Smooth muscle cell (in vitro differentiated cells): Measurements from ENCODE around the gene NOL3. TPM values are rescaled to one million over a fixed set of nuclear protein-coding genes. Genes with fewer than 3 reads are reported as not detected.

ENCODE experiments used
- DNase-seq: peaks from one replicate; lab custom pipeline; 2025; ENCODE audit not compliant: unreplicated experiment; lab: John Stamatoyannopoulos, UW
- H2AFZ ChIP-seq: fragments of 200-600 bp; sonication (generic); 2 replicates; pipeline ENCODE4 v1.6.0; 2016; ENCODE audit warnings: antibody characterized with exemption, low read depth, mild to moderate bottlenecking
- H3F3A ChIP-seq: fragments of 200-600 bp; sonication (generic); 2 replicates; pipeline ENCODE4 v1.6.0; 2017; ENCODE audit warnings: antibody characterized with exemption, low read depth
- H3K27ac ChIP-seq: fragments of 200-600 bp; sonication (generic); 2 replicates; pipeline ENCODE4 v1.5.1; 2016; ENCODE audit warnings: low read depth, mild to moderate bottlenecking
- H3K27me3 ChIP-seq: fragments of 200-600 bp; sonication (generic); 2 replicates; pipeline ENCODE4 v1.6.1; 2016; ENCODE audit warnings: low read depth, mild to moderate bottlenecking
- H3K36me3 ChIP-seq: fragments of 200-600 bp; sonication (generic); 2 replicates; pipeline ENCODE4 v1.5.1; 2016; ENCODE audit warnings: low read depth
- H3K4me1 ChIP-seq: fragments of 200-600 bp; sonication (generic); 2 replicates; pipeline ENCODE4 v1.5.1; 2016; ENCODE audit warnings: low read depth
- H3K4me2 ChIP-seq: fragments of 200-600 bp; sonication (generic); 2 replicates; pipeline ENCODE4 v1.6.0; 2016; ENCODE audit warnings: mild to moderate bottlenecking
- H3K4me3 ChIP-seq: fragments of 200-600 bp; sonication (generic); 2 replicates; pipeline ENCODE4 v1.5.1; 2016; ENCODE audit warnings: mild to moderate bottlenecking
- H3K79me2 ChIP-seq: fragments of 200-600 bp; sonication (generic); 2 replicates; pipeline ENCODE4 v1.6.0; 2016; ENCODE audit warnings: low read depth, mild to moderate bottlenecking
- H3K9ac ChIP-seq: fragments of 200-600 bp; sonication (generic); 2 replicates; pipeline ENCODE4 v1.6.0; 2016; ENCODE audit warnings: low read depth
- H3K9me3 ChIP-seq: fragments of 200-600 bp; sonication (generic); replicated peaks from 2 replicates; pipeline ENCODE4 v1.5.1; 2016; ENCODE audit warnings: low read depth
- H4K20me1 ChIP-seq: fragments of 200-600 bp; sonication (generic); 2 replicates; pipeline ENCODE4 v1.6.0; 2016; ENCODE audit warnings: low read depth
- WGBS: methylation state at CpG from one replicate; pipeline ENCODE4 v1.1.7; 2016; ENCODE audit warnings: low lambda C conversion rate; 5-methylcytosine and 5-hydroxymethylcytosine counted together
- polyA plus RNA-seq: library from polyadenylated mRNA; unstranded; fragments of >200 nt; fragmentation: Nextera tagmentation; extraction: Ambion mirVana; gene quantifications from 2 replicates; pipeline ENCODE4 v1.2.1, GENCODE V29; 2016
- total RNA-seq: library from RNA; depleted of rRNA; stranded (reverse); fragments of >200 nt; gene quantifications from 2 replicates; pipeline ENCODE4 v1.2.3, GENCODE V29; 2014
- TF ChIP-seq, protein P1 (sequence below): fragments of 200-600 bp; sonication (generic); IDR thresholded peaks from 2 replicates; pipeline ENCODE4 v1.5.1; 2017; ENCODE audit warnings: borderline replicate concordance, mild to moderate bottlenecking, antibody characterized with exemption; ENCODE audit not compliant: insufficient read depth, poor library complexity, severe bottlenecking

Gene NOL3
- total and polyA plus RNA-seq, 2 experiments from 2014 or later = 33.0 to 36.4 TPM

- H3K27ac ChIP-seq = peak overlapping the region; percentile 94
Measured at GRCh38 chr16:67183284-67183626, 12.9 kb downstream of the NOL3 start.

GRCh38 chr16:67183627-67184452, 13.5 kb downstream of the NOL3 start, which contains the start of gene MATCAP1:
TSS of gene MATCAP1 (minus strand) at chr16:67183963. CDS start at chr16:67180610, 3,353 bp downstream.
- Histone ChIP-seq H3K36me3 (no peaks in the 10 kb centered on the region), H4K20me1 (peaks cover 24% of the 10 kb centered on the region), H3K27me3 (no peaks in the 10 kb centered on the region), H3K79me2 (peaks cover 10% of the 10 kb centered on the region), H3K27ac (peak within 1 kb of the TSS; percentile 94), H3K4me1 (peaks cover 13% of the 10 kb centered on the region), H3F3A (no peaks in the 10 kb centered on the region), H3K9me3 (no peaks in the 10 kb centered on the region), H3K4me3 (peak within 1 kb of the TSS; percentile 63), H3K4me2 (peak within 1 kb of the TSS; percentile 90), H3K9ac (peak within 1 kb of the TSS; percentile 96), H2AFZ (peak within 1 kb of the TSS; percentile 43)
- WGBS = under 1% methylated on average over 63 of the region's 77 CpGs
- TF ChIP-seq, protein P1, sequence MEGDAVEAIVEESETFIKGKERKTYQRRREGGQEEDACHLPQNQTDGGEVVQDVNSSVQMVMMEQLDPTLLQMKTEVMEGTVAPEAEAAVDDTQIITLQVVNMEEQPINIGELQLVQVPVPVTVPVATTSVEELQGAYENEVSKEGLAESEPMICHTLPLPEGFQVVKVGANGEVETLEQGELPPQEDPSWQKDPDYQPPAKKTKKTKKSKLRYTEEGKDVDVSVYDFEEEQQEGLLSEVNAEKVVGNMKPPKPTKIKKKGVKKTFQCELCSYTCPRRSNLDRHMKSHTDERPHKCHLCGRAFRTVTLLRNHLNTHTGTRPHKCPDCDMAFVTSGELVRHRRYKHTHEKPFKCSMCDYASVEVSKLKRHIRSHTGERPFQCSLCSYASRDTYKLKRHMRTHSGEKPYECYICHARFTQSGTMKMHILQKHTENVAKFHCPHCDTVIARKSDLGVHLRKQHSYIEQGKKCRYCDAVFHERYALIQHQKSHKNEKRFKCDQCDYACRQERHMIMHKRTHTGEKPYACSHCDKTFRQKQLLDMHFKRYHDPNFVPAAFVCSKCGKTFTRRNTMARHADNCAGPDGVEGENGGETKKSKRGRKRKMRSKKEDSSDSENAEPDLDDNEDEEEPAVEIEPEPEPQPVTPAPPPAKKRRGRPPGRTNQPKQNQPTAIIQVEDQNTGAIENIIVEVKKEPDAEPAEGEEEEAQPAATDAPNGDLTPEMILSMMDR = no peak
- peak; percentile 94 for DNase-seq

More at GRCh38 chr16:67183284-67183626, 12.9 kb downstream of the NOL3 start:
- TF ChIP-seq, protein P1 = no peak
- WGBS = 5% methylated on average over 11 of the region's 11 CpGs
- peak overlapping the region; percentile 63 for H3K4me3 ChIP-seq
- H3K27me3 ChIP-seq = no peaks in the 10 kb centered on the region
- H3K36me3 ChIP-seq = no peaks in the 10 kb centered on the region
- peak overlapping the region; percentile 43 for H2AFZ ChIP-seq
- H3K4me1 ChIP-seq = peaks cover 13% of the 10 kb centered on the region
- peaks cover 29% of the 10 kb centered on the region for H4K20me1 ChIP-seq
- H3K9me3 ChIP-seq = no peaks in the 10 kb centered on the region
- peak overlapping the region; percentile 90 for H3K4me2 ChIP-seq
- DNase-seq = no peak
- H3K9ac ChIP-seq = peak overlapping the region; percentile 96
- H3F3A ChIP-seq = no peaks in the 10 kb centered on the region
- H3K79me2 ChIP-seq = peaks cover 10% of the 10 kb centered on the region

DNA sequence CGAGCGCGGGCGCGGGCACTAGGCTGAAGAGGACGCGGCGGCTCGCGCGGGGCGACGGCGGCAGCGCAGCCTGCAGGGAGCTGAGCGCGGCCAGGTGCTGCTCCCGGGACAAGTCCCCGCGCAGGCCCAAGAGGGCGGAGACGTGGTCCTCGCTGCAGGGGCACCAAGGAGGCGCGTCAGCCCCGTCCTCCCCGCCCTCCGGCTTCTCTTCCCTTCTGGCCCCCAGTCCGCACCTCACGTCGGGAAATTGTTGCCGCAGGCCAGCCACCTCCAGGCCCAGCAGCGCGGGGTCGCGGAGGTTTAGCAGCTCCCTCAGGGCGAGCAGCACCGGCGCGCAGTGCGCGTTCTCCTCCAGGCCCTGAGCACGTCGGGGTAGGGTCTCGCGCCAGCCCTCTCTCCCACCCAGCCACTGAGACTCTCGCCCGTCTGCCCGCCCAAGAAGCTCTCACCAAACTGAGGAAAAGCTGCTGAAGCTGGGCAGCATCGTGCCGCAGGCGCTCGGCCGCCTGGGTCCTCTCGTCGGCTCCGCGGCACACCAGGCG, 14.2 kb downstream of the NOL3 start:
- 12% methylated on average over 43 of the region's 59 CpGs for WGBS
- no peak overlapping the region for H3K9ac ChIP-seq
- peak overlapping the region; percentile 94 for H3K27ac ChIP-seq
- no peak overlapping the region for H2AFZ ChIP-seq
- H3K4me3 ChIP-seq = peak overlapping the region; percentile 63
- H3K4me1 ChIP-seq = peaks cover 13% of the 10 kb centered on the region
- DNase-seq = no peak
- H3K27me3 ChIP-seq = no peaks in the 10 kb centered on the region
- H4K20me1 ChIP-seq = peaks cover 18% of the 10 kb centered on the region
- H3K79me2 ChIP-seq = peaks cover 10% of the 10 kb centered on the region
- H3K36me3 ChIP-seq = no peaks in the 10 kb centered on the region
- H3K9me3 ChIP-seq = no peaks in the 10 kb centered on the region
- peak overlapping the region; percentile 90 for H3K4me2 ChIP-seq
- H3F3A ChIP-seq = no peaks in the 10 kb centered on the region
- TF ChIP-seq, protein P1 = no peak
